BJ (cell line): Measurements from ENCODE around the gene COX4I1. TPM values are rescaled to one million over a fixed set of nuclear protein-coding genes. Genes with fewer than 3 reads are reported as not detected.

Source experiments
- CTCF ChIA-PET: fragments of 350-600 bp; formaldehyde crosslinking; extraction: SDS; loops from one replicate; lab custom pipeline; 2021; ENCODE audit warnings: antibody characterized with exemption, inconsistent platforms; lab: Yijun Ruan, JAX
- POLR2A ChIA-PET: fragments of 300-600 bp; sonication (Branson Sonifier 250); formaldehyde crosslinking; extraction: SDS; loops from one replicate; lab custom pipeline; 2021; ENCODE audit warnings: antibody characterized with exemption; lab: Charles Lee
- DNase-seq: peaks from one replicate; pipeline ENCODE4 v3.0.0-alpha.2; 2011; ENCODE audit warnings: low read depth
- H3K27me3 ChIP-seq: 2 replicates; pipeline ENCODE4 v1.6.0; 2011; ENCODE audit warnings: low read length; ENCODE audit not compliant: control insufficient read depth, insufficient read depth
- H3K36me3 ChIP-seq: 2 replicates; pipeline ENCODE4 v1.5.1; 2011; ENCODE audit warnings: low read length; ENCODE audit not compliant: control insufficient read depth, insufficient read depth
- H3K4me3 ChIP-seq: 2 replicates; pipeline ENCODE4 v1.5.1; 2011; ENCODE audit warnings: low read depth, mild to moderate bottlenecking, control low read depth, low read length
- CTCF ChIP-seq: IDR thresholded peaks from 2 replicates; pipeline ENCODE4 v1.5.1; 2011; ENCODE audit warnings: low read depth, mild to moderate bottlenecking, control low read depth, inconsistent platforms, low read length, moderate library complexity; ENCODE audit not compliant: insufficient read depth
- polyA plus RNA-seq: library from polyadenylated mRNA; depleted of rRNA; stranded (reverse); fragments of >200 nt; gene quantifications from 2 replicates; pipeline ENCODE4 v1.2.3, GENCODE V29; 2011

Gene COX4I1
- polyA plus RNA-seq, 1 experiment = 892 TPM

- peak overlapping the region; percentile 94 for H3K4me3 ChIP-seq
- CTCF ChIA-PET = interaction anchor here (2.1 kb wide), 1 partner anchor 22 kb away, joined by 14 read pairs; no protein-coding TSS in a partner anchor
- H3K27me3 ChIP-seq = no peaks in the 10 kb centered on the region
- TF ChIP-seq CTCF = no peak
- POLR2A ChIA-PET = no interaction called here
- H3K36me3 ChIP-seq = peaks cover 21% of the 10 kb centered on the region
- DNase-seq = no peak
Observed at GRCh38 chr16:85798283-85798776, 1.2 kb upstream of the COX4I1 start.

GRCh38 chr16:85798901-85799496, 496 bp upstream of the COX4I1 start:
- Histone ChIP-seq H3K27me3 (no peaks in the 10 kb centered on the region), H3K4me3 (peak overlapping the region; percentile 94), H3K36me3 (peaks cover 25% of the 10 kb centered on the region)
- 0 out of 2 replicates have a peak, but pooled peaks have one; percentile 17 for TF ChIP-seq CTCF
- ChIA-PET CTCF (interaction anchor here (2.1 kb wide), 1 partner anchor 21 kb away, joined by 14 read pairs; no protein-coding TSS in a partner anchor), POLR2A (no interaction called here)
- DNase-seq = no peak

GRCh38 chr16:85800321-85800669, 800 bp downstream of the COX4I1 start:
- peaks cover 32% of the 10 kb centered on the region for H3K36me3 ChIP-seq
- TF ChIP-seq CTCF = no peak
- H3K4me3 ChIP-seq = peak overlapping the region; percentile 94
- ChIA-PET POLR2A (no interaction called here), CTCF (no interaction called here)
- no peaks in the 10 kb centered on the region for H3K27me3 ChIP-seq
- no peak for DNase-seq

GRCh38 chr16:85803570-85803969, 4.1 kb downstream of the COX4I1 start:
- ChIA-PET POLR2A (no interaction called here), CTCF (interaction anchor here (0.9 to 2.9 kb wide), 2 partner anchors 17 to 83 kb away, joined by 3 to 17 read pairs; no protein-coding TSS in a partner anchor)
- Histone ChIP-seq H3K36me3 (peaks cover 34% of the 10 kb centered on the region), H3K4me3 (no peak overlapping the region), H3K27me3 (no peaks in the 10 kb centered on the region)
- no peak for DNase-seq
- no peak for TF ChIP-seq CTCF

GRCh38 chr16:85805442-85806045, 6.0 kb downstream of the COX4I1 start:
- Histone ChIP-seq H3K27me3 (0 out of 2 replicates have a peak, but pooled peaks cover 1% of the 10 kb centered on the region), H3K36me3 (peaks cover 34% of the 10 kb centered on the region), H3K4me3 (no peak overlapping the region)
- TF ChIP-seq CTCF = no peak
- CTCF ChIA-PET = interaction anchor here (1.5 kb wide), 1 partner anchor 14 kb away, joined by 6 read pairs; no protein-coding TSS in a partner anchor
- DNase-seq = no peak
- POLR2A ChIA-PET = no interaction called here
